Right cardiac atrium (tissue), 5 donors: ENCODE data around the gene GNG11. TPM values are rescaled to one million over a fixed set of nuclear protein-coding genes. Genes with fewer than 3 reads are reported as not detected.
"Not testable (repeated sequence)": the region's sequence is repeated elsewhere in the genome, so short reads cannot be mapped to it uniquely, and the experiment has no call there.

ENCODE experiments used
- ATAC-seq, 2 donors: fragments of 200-7000 bp; cut with Tn5 transposase; one replicate each; pipeline versions ENCODE4 v1.8.0 to v1.9.1; 2020; ENCODE audit warnings: moderate library complexity in 2 of 2, mild to moderate bottlenecking in 1 of 2
- DNase-seq, 3 donors: peaks; one replicate each; pipeline ENCODE4 v3.0.0-alpha.2; 2020
- H3K27ac ChIP-seq: one replicate; pipeline ENCODE4 v1.5.1; 2013; ENCODE audit warnings: mild to moderate bottlenecking, low read length, control low read depth, moderate library complexity
- H3K27me3 ChIP-seq: one replicate; pipeline ENCODE4 v1.6.1; 2013; ENCODE audit not compliant: control insufficient read depth, insufficient read depth
- H3K4me1 ChIP-seq: one replicate; pipeline ENCODE4 v1.6.1; 2013; ENCODE audit warnings: low read length; ENCODE audit not compliant: control insufficient read depth, insufficient read depth
- H3K4me3 ChIP-seq: one replicate; pipeline ENCODE4 v1.5.1; 2013; ENCODE audit warnings: low read length, control low read depth
- H3K9me3 ChIP-seq: one replicate; pipeline ENCODE4 v1.6.1; 2013; ENCODE audit warnings: low read length; ENCODE audit not compliant: control insufficient read depth
- WGBS: extraction: QIAGEN DNeasy Blood & Tissue Kit; methylation state at CpG from one replicate; pipeline ENCODE4 v1.1.7; 2013; 5-methylcytosine and 5-hydroxymethylcytosine counted together
- intact Hi-C, 4 donors: fragments of 100-400 bp; cut with DNase I; formaldehyde crosslinking; loops; one replicate each; pipeline versions ENCODE4 v1.11.0 to v1.14.0; 2022 to 2023
- polyA plus RNA-seq: library from polyadenylated mRNA; stranded (reverse); fragments of 200-250 nt; gene quantifications from one replicate; pipeline ENCODE4 v1.2.3, GENCODE V29; 2013
- total RNA-seq, 4 donors: library from RNA; stranded (reverse); fragmentation: NEBNext Ultra II Directional; extraction: Animal tissue kit (Norgen Biotek cat#: 25700); gene quantifications; one replicate each; pipeline ENCODE4 v1.2.1, GENCODE V29; 2021
- donor health status: healthy with polysubstance abuse.
- donor health status: DM: no; HTN: yes; CAD: no.
- donor health status: DM: no; HTN: no; CAD: no.
- donor health status: DM: no; HTN: yes; CAD: no; lungs with severe emphysema.
- donor health status: DM: yes; HTN: yes; CAD: no.

Gene GNG11
- total and polyA plus RNA-seq, 5 donors: 12.1 to 43.8 (median 16.3) TPM

GRCh38 chr7:93913197-93913596 lies 8.3 kb upstream of the GNG11 start:
- H3K4me1 ChIP-seq: peaks cover 2% of the 10 kb centered on the region
- no peak for ATAC-seq
- DNase-seq: no peak
- H3K4me3 ChIP-seq: no peak overlapping the region
- no peaks in the 10 kb centered on the region for H3K27me3 ChIP-seq
- intact Hi-C loops: no loop called here
- H3K9me3 ChIP-seq: no peaks in the 10 kb centered on the region
- no peak overlapping the region for H3K27ac ChIP-seq

- Histone ChIP-seq H3K27me3 (no peaks in the 10 kb centered on the region), H3K4me1 (peaks cover 2% of the 10 kb centered on the region), H3K9me3 (no peaks in the 10 kb centered on the region), H3K27ac (no peak overlapping the region), H3K4me3 (no peak overlapping the region)
- peak; percentile 61 to 77 for ATAC-seq
- DNase-seq: no peak
- intact Hi-C loops: no loop called here
- 28% methylated on average over 7 of the region's 7 CpGs for WGBS
Measured at GRCh38 chr7:93914581-93915066, 6.9 kb upstream of the GNG11 start.

- H3K4me3 ChIP-seq, DNase-seq, H3K27me3 ChIP-seq, H3K27ac ChIP-seq, H3K4me1 ChIP-seq, H3K9me3 ChIP-seq, intact Hi-C loops: not testable (repeated sequence)
- 31% methylated on average over 3 of the region's 3 CpGs for WGBS
- peak; percentile 39 to 47 for ATAC-seq
Measured at GRCh38 chr7:93915206-93915842, 6.2 kb upstream of the GNG11 start.

GRCh38 chr7:93915888-93916287 lies 5.6 kb upstream of the GNG11 start:
- DNase-seq, H3K4me1 ChIP-seq, H3K4me3 ChIP-seq, H3K27me3 ChIP-seq, H3K9me3 ChIP-seq, H3K27ac ChIP-seq, ATAC-seq, intact Hi-C loops: not testable (repeated sequence)

GRCh38 chr7:93916315-93916714 lies 5.2 kb upstream of the GNG11 start:
- H3K27ac ChIP-seq, ATAC-seq, H3K4me1 ChIP-seq, H3K9me3 ChIP-seq, intact Hi-C loops, H3K27me3 ChIP-seq, DNase-seq, H3K4me3 ChIP-seq: not testable (repeated sequence)
- 77% methylated on average over 4 of the region's 4 CpGs for WGBS

GRCh38 chr7:93920496-93921182 lies 896 bp upstream of the GNG11 start:
- no peaks in the 10 kb centered on the region for H3K27me3 ChIP-seq
- H3K9me3 ChIP-seq: no peaks in the 10 kb centered on the region
- 45% methylated on average over 6 of the region's 6 CpGs for WGBS
- intact Hi-C loops: loop anchor here in 1 of 4 donors (10.0 kb wide), 1 partner anchor 84 kb away; the partner anchor contains the start of gene BET1
- H3K4me1 ChIP-seq: no peaks in the 10 kb centered on the region
- H3K4me3 ChIP-seq: peak overlapping the region; percentile 88
- DNase-seq (no peak), ATAC-seq (no peak)
- H3K27ac ChIP-seq: peak overlapping the region; percentile 59

GRCh38 chr7:93921186-93921585 lies 349 bp upstream of the GNG11 start:
- H3K27ac ChIP-seq: peak overlapping the region; percentile 87
- H3K4me3 ChIP-seq: peak overlapping the region; percentile 88
- H3K4me1 ChIP-seq: no peaks in the 10 kb centered on the region
- ATAC-seq: no peak
- no peak for DNase-seq
- WGBS: 34% methylated on average over 8 of the region's 8 CpGs
- intact Hi-C loops: loop anchor here in 1 of 4 donors (10.0 kb wide), 1 partner anchor 84 kb away; the partner anchor contains the start of gene BET1
- no peaks in the 10 kb centered on the region for H3K9me3 ChIP-seq
- H3K27me3 ChIP-seq: no peaks in the 10 kb centered on the region

GRCh38 chr7:93923296-93923695 lies 1.8 kb downstream of the GNG11 start:
- WGBS: 23% methylated on average over 6 of the region's 6 CpGs
- DNase-seq: no peak
- Histone ChIP-seq H3K27ac (no peak overlapping the region), H3K4me1 (peaks cover 2% of the 10 kb centered on the region), H3K27me3 (no peaks in the 10 kb centered on the region), H3K4me3 (peak overlapping the region; percentile 88), H3K9me3 (no peaks in the 10 kb centered on the region)
- no peak for ATAC-seq
- intact Hi-C loops: loop anchor here in 1 of 4 donors (10.0 kb wide), 1 partner anchor 82 kb away; the partner anchor contains the start of gene BET1

GRCh38 chr7:93923942-93924341 lies 2.4 kb downstream of the GNG11 start:
- intact Hi-C loops: loop anchor here in 1 of 4 donors (10.0 kb wide), 1 partner anchor 81 kb away; the partner anchor contains the start of gene BET1
- ATAC-seq (no peak), DNase-seq (no peak)
- H3K9me3 ChIP-seq: no peaks in the 10 kb centered on the region
- no peak overlapping the region for H3K27ac ChIP-seq
- H3K27me3 ChIP-seq: no peaks in the 10 kb centered on the region
- WGBS: 17% methylated on average over 1 of the region's 1 CpG
- peaks cover 2% of the 10 kb centered on the region for H3K4me1 ChIP-seq
- H3K4me3 ChIP-seq: peak overlapping the region; percentile 88

GRCh38 chr7:93926800-93927199 lies 5.3 kb downstream of the GNG11 start:
- no peaks in the 10 kb centered on the region for H3K9me3 ChIP-seq
- intact Hi-C loops: loop anchor here in 1 of 4 donors (10.0 kb wide), 1 partner anchor 78 kb away; the partner anchor contains the start of gene BET1
- DNase-seq: no peak
- WGBS: 50% methylated on average over 1 of the region's 1 CpG
- peak in 1 of 2 donors; percentile 23 for ATAC-seq
- peaks cover 2% of the 10 kb centered on the region for H3K4me1 ChIP-seq
- H3K27ac ChIP-seq: no peak overlapping the region
- H3K4me3 ChIP-seq: no peak overlapping the region
- H3K27me3 ChIP-seq: no peaks in the 10 kb centered on the region

GRCh38 chr7:93927585-93927984 lies 6.0 kb downstream of the GNG11 start:
- Histone ChIP-seq H3K9me3 (no peaks in the 10 kb centered on the region), H3K27me3 (no peaks in the 10 kb centered on the region), H3K4me3 (no peak overlapping the region), H3K27ac (no peak overlapping the region), H3K4me1 (peaks cover 2% of the 10 kb centered on the region)
- peak; percentile 44 to 68 for ATAC-seq
- no peak for DNase-seq
- WGBS: 47% methylated on average over 3 of the region's 3 CpGs
- intact Hi-C loops: loop anchor here in 1 of 4 donors (10.0 kb wide), 1 partner anchor 77 kb away; the partner anchor contains the start of gene BET1
